ENCODE data around the gene PTPRF.

- TF ChIP-seq, protein P1, sequence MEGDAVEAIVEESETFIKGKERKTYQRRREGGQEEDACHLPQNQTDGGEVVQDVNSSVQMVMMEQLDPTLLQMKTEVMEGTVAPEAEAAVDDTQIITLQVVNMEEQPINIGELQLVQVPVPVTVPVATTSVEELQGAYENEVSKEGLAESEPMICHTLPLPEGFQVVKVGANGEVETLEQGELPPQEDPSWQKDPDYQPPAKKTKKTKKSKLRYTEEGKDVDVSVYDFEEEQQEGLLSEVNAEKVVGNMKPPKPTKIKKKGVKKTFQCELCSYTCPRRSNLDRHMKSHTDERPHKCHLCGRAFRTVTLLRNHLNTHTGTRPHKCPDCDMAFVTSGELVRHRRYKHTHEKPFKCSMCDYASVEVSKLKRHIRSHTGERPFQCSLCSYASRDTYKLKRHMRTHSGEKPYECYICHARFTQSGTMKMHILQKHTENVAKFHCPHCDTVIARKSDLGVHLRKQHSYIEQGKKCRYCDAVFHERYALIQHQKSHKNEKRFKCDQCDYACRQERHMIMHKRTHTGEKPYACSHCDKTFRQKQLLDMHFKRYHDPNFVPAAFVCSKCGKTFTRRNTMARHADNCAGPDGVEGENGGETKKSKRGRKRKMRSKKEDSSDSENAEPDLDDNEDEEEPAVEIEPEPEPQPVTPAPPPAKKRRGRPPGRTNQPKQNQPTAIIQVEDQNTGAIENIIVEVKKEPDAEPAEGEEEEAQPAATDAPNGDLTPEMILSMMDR (IDR thresholded peaks at IDR 0.05): no peak
- TF ChIP-seq ZFX (IDR thresholded peaks at IDR 0.05; ENCODE audit: borderline replicate concordance): no peak
These were observed 92.5 kb downstream of the PTPRF start for GRCh38 chr1:43622901-43623780.

Measured in 22Rv1 (cell line).